Fibroblast of lung (primary cell): ENCODE results near the gene TRAT1. TPM values are rescaled to one million over a fixed set of nuclear protein-coding genes. Genes with fewer than 3 reads are reported as not detected.

Experiments
- DNase-seq, 2 donors: peaks; one replicate each; pipeline versions ENCODE4 v3.0.0 to v3.0.0-alpha.2; 2010; ENCODE audit warnings: low read depth in 2 of 2
- H2AFZ ChIP-seq: 2 replicates; pipeline ENCODE4 v1.5.1; 2012; ENCODE audit warnings: low read length, control low read depth, inconsistent platforms
- H3K27ac ChIP-seq: 2 replicates; pipeline ENCODE4 v1.5.1; 2011; ENCODE audit warnings: low read length, control low read depth; ENCODE audit not compliant: insufficient read depth
- H3K27me3 ChIP-seq: 2 replicates; pipeline ENCODE4 v1.5.1; 2011; ENCODE audit warnings: mild to moderate bottlenecking, low read length; ENCODE audit not compliant: control insufficient read depth, insufficient read depth
- H3K36me3 ChIP-seq: 2 replicates; pipeline ENCODE4 v1.5.1; 2011; ENCODE audit warnings: low read length; ENCODE audit not compliant: control insufficient read depth, insufficient read depth
- H3K4me1 ChIP-seq: 2 replicates; pipeline ENCODE4 v1.5.1; 2011; ENCODE audit warnings: low read length; ENCODE audit not compliant: control insufficient read depth, insufficient read depth; ENCODE audit errors: extremely low read depth
- H3K4me2 ChIP-seq: 2 replicates; pipeline ENCODE4 v1.5.1; 2011; ENCODE audit warnings: low read length, control low read depth; ENCODE audit not compliant: insufficient read depth; ENCODE audit errors: extremely low read depth
- H3K4me3 ChIP-seq, 4 experiments: fragments of 200-600 bp in 1 of 4; sonication (generic) in 1 of 4; replicated peaks in 1 of 4; 2 replicates each; pipeline ENCODE4 v1.5.1; 2011 to 2016; ENCODE audit warnings: low read length in 4 of 4, low read depth in 3 of 4, mild to moderate bottlenecking in 3 of 4, control low read depth in 2 of 4, inconsistent platforms in 1 of 4, mixed read lengths in 1 of 4; ENCODE audit not compliant: insufficient read depth in 1 of 4; ENCODE audit errors: control extremely low read depth in 1 of 4
- H3K79me2 ChIP-seq: 2 replicates; pipeline ENCODE4 v1.5.1; 2012; ENCODE audit warnings: mild to moderate bottlenecking, low read length, inconsistent platforms; ENCODE audit not compliant: control insufficient read depth, insufficient read depth
- H3K9ac ChIP-seq: 2 replicates; pipeline ENCODE4 v1.5.1; 2011; ENCODE audit warnings: mild to moderate bottlenecking, low read length, control low read depth; ENCODE audit not compliant: insufficient read depth
- H3K9me3 ChIP-seq: 2 replicates; pipeline ENCODE4 v1.5.1; 2012; ENCODE audit warnings: low read depth, low read length; ENCODE audit not compliant: control insufficient read depth, insufficient read depth
- H4K20me1 ChIP-seq: 2 replicates; pipeline ENCODE4 v1.5.1; 2011; ENCODE audit warnings: low read length; ENCODE audit not compliant: control insufficient read depth, insufficient read depth; ENCODE audit errors: extremely low read depth
- EZH2 ChIP-seq: IDR thresholded peaks from 2 replicates; pipeline ENCODE4 v1.5.1; 2012; ENCODE audit warnings: low read length, control low read depth, mild to moderate bottlenecking; ENCODE audit errors: missing control alignments
- polyA plus RNA-seq, 2 donors: library from polyadenylated mRNA; depleted of rRNA in 1 of 2; stranded (reverse) in 1 of 2; unstranded in 1 of 2; fragments of >200 nt; gene quantifications; 2 replicates each; pipeline ENCODE4 v1.2.1, GENCODE V29; 2011 to 2012; ENCODE audit warnings: missing spikeins in 1 of 2
- total RNA-seq: library from RNA; depleted of rRNA; stranded (reverse); fragments of >200 nt; gene quantifications from 2 replicates; pipeline ENCODE4 v1.2.1, GENCODE V29; 2014
- TF ChIP-seq, protein P1 (sequence below), 2 donors: IDR thresholded peaks in 1 of 2; conservative IDR thresholded peaks in 1 of 2; 1 replicate in 1 of 2; 2 replicates in 1 of 2; pipeline ENCODE4 v1.5.1; 2011 to 2012; ENCODE audit warnings: low read length in 2 of 2, control low read depth in 1 of 2, inconsistent platforms in 1 of 2, low read depth in 1 of 2, mild to moderate bottlenecking in 1 of 2

TRAT1 gene
- total and polyA plus RNA-seq, 2 donors (not counting 1 experiment from before 2014, with no cell fraction given), result not detected

GRCh38 chr3:108887777-108888176 lies 65.2 kb downstream of the TRAT1 start:
- Histone ChIP-seq H3K4me2 (no peak overlapping the region), H3K27ac (no peak overlapping the region), H3K4me1 (no peaks in the 10 kb centered on the region), H2AFZ (no peak overlapping the region), H3K4me3 (no peak overlapping the region), H4K20me1 (no peaks in the 10 kb centered on the region), H3K27me3 (no peaks in the 10 kb centered on the region), H3K9me3 (no peaks in the 10 kb centered on the region), H3K9ac (no peak overlapping the region), H3K36me3 (no peaks in the 10 kb centered on the region), H3K79me2 (no peaks in the 10 kb centered on the region)
- no peak for DNase-seq
- TF ChIP-seq EZH2, result no peak

DNA sequence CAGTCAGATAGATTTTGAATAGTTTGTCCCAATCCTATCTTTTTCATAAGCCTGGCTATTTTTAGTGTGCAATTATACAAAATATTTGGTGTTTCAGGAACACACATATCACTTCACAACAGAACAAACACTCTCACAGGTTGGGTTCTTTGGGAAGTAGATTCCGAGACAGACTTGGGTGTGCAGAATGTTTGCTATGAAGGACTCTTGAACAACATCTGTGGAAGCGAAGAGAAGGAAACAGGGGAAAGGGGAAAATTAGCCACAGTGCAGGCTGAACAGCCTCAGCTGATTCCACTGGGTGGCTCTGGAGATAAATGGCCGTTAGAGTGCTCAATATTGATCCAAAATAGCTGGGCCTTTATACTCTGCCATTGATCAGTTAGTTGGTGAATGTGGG lies 69.2 kb downstream of the TRAT1 start:
- H2AFZ ChIP-seq, result no peak overlapping the region
- TF ChIP-seq EZH2, result no peak
- TF ChIP-seq, protein P1, sequence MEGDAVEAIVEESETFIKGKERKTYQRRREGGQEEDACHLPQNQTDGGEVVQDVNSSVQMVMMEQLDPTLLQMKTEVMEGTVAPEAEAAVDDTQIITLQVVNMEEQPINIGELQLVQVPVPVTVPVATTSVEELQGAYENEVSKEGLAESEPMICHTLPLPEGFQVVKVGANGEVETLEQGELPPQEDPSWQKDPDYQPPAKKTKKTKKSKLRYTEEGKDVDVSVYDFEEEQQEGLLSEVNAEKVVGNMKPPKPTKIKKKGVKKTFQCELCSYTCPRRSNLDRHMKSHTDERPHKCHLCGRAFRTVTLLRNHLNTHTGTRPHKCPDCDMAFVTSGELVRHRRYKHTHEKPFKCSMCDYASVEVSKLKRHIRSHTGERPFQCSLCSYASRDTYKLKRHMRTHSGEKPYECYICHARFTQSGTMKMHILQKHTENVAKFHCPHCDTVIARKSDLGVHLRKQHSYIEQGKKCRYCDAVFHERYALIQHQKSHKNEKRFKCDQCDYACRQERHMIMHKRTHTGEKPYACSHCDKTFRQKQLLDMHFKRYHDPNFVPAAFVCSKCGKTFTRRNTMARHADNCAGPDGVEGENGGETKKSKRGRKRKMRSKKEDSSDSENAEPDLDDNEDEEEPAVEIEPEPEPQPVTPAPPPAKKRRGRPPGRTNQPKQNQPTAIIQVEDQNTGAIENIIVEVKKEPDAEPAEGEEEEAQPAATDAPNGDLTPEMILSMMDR (conservative IDR thresholded peaks at IDR 0.05 in 1 of 2, IDR thresholded peaks at IDR 0.05 in 1 of 2; ENCODE audit: low read depth in 1 of 2, low read length in 2 of 2), result no peak

GRCh38 chr3:108894981-108895380 lies 72.4 kb downstream of the TRAT1 start:
- no peaks in the 10 kb centered on the region for H3K4me1 ChIP-seq
- DNase-seq, result no peak
- no peaks in the 10 kb centered on the region for H3K79me2 ChIP-seq

More for the DNA sequence above, 69.2 kb downstream of the TRAT1 start:
- Histone ChIP-seq H4K20me1 (no peaks in the 10 kb centered on the region), H3K27me3 (no peaks in the 10 kb centered on the region), H3K79me2 (no peaks in the 10 kb centered on the region), H3K36me3 (no peaks in the 10 kb centered on the region), H3K9ac (no peak overlapping the region), H3K27ac (no peak overlapping the region), H3K4me2 (no peak overlapping the region), H3K4me3 (no peak overlapping the region), H3K4me1 (no peaks in the 10 kb centered on the region), H3K9me3 (no peaks in the 10 kb centered on the region)
- no peak for DNase-seq

More at GRCh38 chr3:108894981-108895380, 72.4 kb downstream of the TRAT1 start:
- Histone ChIP-seq H3K9me3 (no peaks in the 10 kb centered on the region), H3K9ac (no peak overlapping the region), H4K20me1 (no peaks in the 10 kb centered on the region), H3K27me3 (no peaks in the 10 kb centered on the region), H3K4me3 (no peak overlapping the region), H3K4me2 (no peak overlapping the region), H3K36me3 (no peaks in the 10 kb centered on the region), H3K27ac (no peak overlapping the region), H2AFZ (no peak overlapping the region)
- TF ChIP-seq EZH2, result no peak
- TF ChIP-seq, protein P1 (conservative IDR thresholded peaks at IDR 0.05 in 1 of 2, IDR thresholded peaks at IDR 0.05 in 1 of 2; ENCODE audit: low read depth in 1 of 2, low read length in 2 of 2), result no peak
